Measurements from ENCODE around the gene PTGES.

DNA sequence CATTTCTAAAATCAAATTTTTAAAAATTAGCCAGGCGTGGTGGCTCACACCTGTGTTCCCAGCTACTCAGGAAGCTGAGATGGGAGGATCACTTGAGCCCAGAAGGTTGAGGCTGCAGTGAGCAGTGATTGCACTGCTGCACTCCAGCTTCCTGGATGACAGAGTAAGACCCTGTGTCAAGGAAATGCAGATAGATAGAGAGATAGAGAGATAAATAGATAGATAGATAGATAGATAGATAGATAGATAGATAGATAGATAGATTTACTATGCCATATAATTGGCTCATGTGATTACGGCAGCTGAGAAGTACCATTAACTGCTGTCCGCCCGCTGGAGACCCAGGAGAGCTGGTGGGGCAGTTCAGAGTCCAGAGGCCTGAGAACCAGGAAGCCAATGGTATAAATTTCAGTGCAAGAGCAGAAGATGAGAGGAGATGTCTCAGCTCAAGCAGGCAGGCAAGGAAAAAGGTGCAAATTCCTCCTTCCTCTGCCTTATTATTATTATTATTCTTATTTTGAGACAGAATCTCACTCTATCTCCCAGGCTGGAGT lies 13.0 kb upstream of the PTGES start:
- TF ChIP-seq, protein P1, sequence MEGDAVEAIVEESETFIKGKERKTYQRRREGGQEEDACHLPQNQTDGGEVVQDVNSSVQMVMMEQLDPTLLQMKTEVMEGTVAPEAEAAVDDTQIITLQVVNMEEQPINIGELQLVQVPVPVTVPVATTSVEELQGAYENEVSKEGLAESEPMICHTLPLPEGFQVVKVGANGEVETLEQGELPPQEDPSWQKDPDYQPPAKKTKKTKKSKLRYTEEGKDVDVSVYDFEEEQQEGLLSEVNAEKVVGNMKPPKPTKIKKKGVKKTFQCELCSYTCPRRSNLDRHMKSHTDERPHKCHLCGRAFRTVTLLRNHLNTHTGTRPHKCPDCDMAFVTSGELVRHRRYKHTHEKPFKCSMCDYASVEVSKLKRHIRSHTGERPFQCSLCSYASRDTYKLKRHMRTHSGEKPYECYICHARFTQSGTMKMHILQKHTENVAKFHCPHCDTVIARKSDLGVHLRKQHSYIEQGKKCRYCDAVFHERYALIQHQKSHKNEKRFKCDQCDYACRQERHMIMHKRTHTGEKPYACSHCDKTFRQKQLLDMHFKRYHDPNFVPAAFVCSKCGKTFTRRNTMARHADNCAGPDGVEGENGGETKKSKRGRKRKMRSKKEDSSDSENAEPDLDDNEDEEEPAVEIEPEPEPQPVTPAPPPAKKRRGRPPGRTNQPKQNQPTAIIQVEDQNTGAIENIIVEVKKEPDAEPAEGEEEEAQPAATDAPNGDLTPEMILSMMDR (conservative IDR thresholded peaks at IDR 0.05 in 1 of 2, IDR thresholded peaks at IDR 0.05 in 1 of 2; ENCODE audit: low read depth in 1 of 2, low read length in 2 of 2), result no peak
- no peak for TF ChIP-seq EZH2 (IDR thresholded peaks at IDR 0.05; ENCODE audit: low read length, missing control alignments)

Measured in fibroblast of lung (primary cell).